HG03108 (cell line): ENCODE data around the gene APPL2.

ENCODE experiments used
- ATAC-seq: cut with Tn5 transposase; IDR thresholded peaks from one replicate; pipeline ENCODE4 v1.9.1; 2021; ENCODE audit warnings: moderate library complexity; ENCODE audit not compliant: unreplicated experiment

Gene APPL2

GRCh38 chr12:105141320-105141922 is 94.6 kb downstream of the APPL2 start:
- ATAC-seq = no peak

- ATAC-seq = no peak
Measured at GRCh38 chr12:105138248-105138647, 97.7 kb downstream of the APPL2 start.
